22Rv1 (cell line): ENCODE measurements around the gene SPOCK2.

Experiments used
- H3K27ac ChIP-seq: fragments of 450-650 bp; 2 replicates; pipeline ENCODE4 v1.5.1; 2017
- CTCF ChIP-seq: fragments of 450-650 bp; IDR thresholded peaks from 2 replicates; pipeline ENCODE4 v1.5.1; 2017; ENCODE audit warnings: mild to moderate bottlenecking
- ZFX ChIP-seq: fragments of 450-650 bp; IDR thresholded peaks from 2 replicates; pipeline ENCODE4 v1.6.1; 2017; ENCODE audit warnings: antibody characterized with exemption, borderline replicate concordance

The SPOCK2 gene

GRCh38 chr10:72086466-72087391 lies 1.6 kb downstream of the SPOCK2 start:
- TF ChIP-seq ZFX (no peak), CTCF (no peak)
- no peak overlapping the region for H3K27ac ChIP-seq

GRCh38 chr10:72085864-72086465 lies 2.4 kb downstream of the SPOCK2 start:
- no peak for TF ChIP-seq CTCF
- no peak for TF ChIP-seq ZFX
- H3K27ac ChIP-seq, result no peak overlapping the region

- no peak for TF ChIP-seq ZFX
- no peak for TF ChIP-seq CTCF
- H3K27ac ChIP-seq, result no peak overlapping the region
Observed at GRCh38 chr10:72085166-72085565, 3.2 kb downstream of the SPOCK2 start.

GRCh38 chr10:72083790-72084459 lies 4.4 kb downstream of the SPOCK2 start:
- TF ChIP-seq CTCF (no peak), ZFX (no peak)

GRCh38 chr10:72082856-72083789 lies 5.2 kb downstream of the SPOCK2 start:
- TF ChIP-seq ZFX, result no peak
- no peak for TF ChIP-seq CTCF
- no peak overlapping the region for H3K27ac ChIP-seq

More at GRCh38 chr10:72083790-72084459, 4.4 kb downstream of the SPOCK2 start:
- H3K27ac ChIP-seq, result no peak overlapping the region

- TF ChIP-seq ZFX (no peak), CTCF (no peak)
- H3K27ac ChIP-seq, result no peak overlapping the region
Observed at GRCh38 chr10:72081772-72082590, 6.4 kb downstream of the SPOCK2 start.
